ENCODE data around the gene CS.
"Not testable (repeated sequence)": the region's sequence is repeated elsewhere in the genome, so short reads cannot be mapped to it uniquely, and the experiment has no call there.

CS gene

DNA sequence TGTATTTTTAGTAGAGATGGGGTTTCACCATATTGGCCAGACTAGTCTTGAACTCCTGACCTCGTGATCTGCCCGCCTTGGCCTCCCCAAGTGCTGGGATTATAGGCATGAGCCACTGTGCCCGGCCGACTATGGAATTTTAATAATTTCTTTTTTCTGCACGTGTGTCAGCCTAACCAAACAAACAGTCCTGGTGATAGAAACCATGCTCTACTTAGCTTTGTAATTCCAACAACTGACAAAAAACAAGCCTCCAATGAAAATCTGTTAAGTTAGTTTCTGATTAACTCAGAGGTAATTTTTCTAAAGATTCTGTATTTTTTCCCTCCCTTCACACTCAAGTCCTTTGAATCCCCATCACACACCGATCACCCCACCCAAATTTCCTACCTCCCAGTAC is 18.1 kb downstream of the CS start:
- TF ChIP-seq CTCF (IDR thresholded peaks at IDR 0.05; ENCODE audit: low read depth, low read length), result no peak
- H3K4me3 ChIP-seq (replicated peaks in 1 of 2; ENCODE audit: low read depth in 2 of 2, low read length in 2 of 2), result no peak overlapping the region
- no peak for DNase-seq (ENCODE audit: low read depth in 2 of 2)

DNA sequence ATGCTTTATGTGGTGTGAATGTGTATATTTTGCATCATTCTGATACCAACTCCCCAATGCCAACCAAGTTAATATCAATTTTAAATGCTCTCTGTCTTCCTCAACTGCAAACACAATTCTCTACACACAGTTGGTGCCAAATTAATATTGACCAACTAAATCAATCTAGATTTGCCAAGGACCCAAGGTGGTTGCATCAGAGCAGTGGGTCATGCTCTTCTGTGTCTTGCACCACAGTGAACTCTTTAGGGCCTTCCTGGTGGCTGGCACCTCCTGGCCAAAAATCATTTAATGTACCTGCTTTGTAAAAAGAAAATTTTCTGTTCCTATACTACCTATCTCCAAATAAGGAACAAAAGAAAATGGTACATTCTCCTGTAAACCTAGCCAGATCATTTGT is 19.3 kb downstream of the CS start:
- DNase-seq (ENCODE audit: low read depth in 2 of 2), result no peak
- no peak for TF ChIP-seq CTCF (IDR thresholded peaks at IDR 0.05; ENCODE audit: low read depth, low read length)
- H3K4me3 ChIP-seq (replicated peaks in 1 of 2; ENCODE audit: low read depth in 2 of 2, low read length in 2 of 2), result no peak overlapping the region

GRCh38 chr12:56278905-56279304 is 21.2 kb downstream of the CS start:
- no peak for DNase-seq (ENCODE audit: low read depth in 2 of 2)
- no peak for TF ChIP-seq CTCF (IDR thresholded peaks at IDR 0.05; ENCODE audit: low read depth, low read length)
- no peak overlapping the region for H3K4me3 ChIP-seq (replicated peaks in 1 of 2; ENCODE audit: low read depth in 2 of 2, low read length in 2 of 2)

DNA sequence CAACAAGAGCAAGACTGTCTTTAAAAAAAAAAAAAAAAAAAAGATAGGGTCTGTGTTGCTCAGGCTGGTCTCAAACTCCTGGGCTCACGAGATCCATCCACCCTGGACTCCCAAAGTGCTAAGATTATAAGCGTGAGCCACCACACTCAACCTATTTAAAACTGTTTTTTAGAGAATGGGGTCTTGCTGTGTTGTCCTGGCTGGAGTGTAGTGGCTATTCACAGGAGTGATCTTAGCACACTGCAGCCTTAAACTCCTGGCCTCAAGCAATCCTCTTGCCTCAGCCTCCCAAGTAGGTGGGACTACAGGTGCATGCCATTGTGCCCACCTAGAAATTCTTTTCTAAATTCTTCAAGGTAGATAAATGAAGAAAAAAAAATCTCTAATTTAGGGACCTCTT is 25.8 kb downstream of the CS start:
- no peak overlapping the region for H3K4me3 ChIP-seq (replicated peaks in 1 of 2; ENCODE audit: low read depth in 2 of 2, low read length in 2 of 2)
- no peak for DNase-seq (ENCODE audit: low read depth in 2 of 2)
- TF ChIP-seq CTCF (IDR thresholded peaks at IDR 0.05; ENCODE audit: low read depth, low read length), result no peak

DNA sequence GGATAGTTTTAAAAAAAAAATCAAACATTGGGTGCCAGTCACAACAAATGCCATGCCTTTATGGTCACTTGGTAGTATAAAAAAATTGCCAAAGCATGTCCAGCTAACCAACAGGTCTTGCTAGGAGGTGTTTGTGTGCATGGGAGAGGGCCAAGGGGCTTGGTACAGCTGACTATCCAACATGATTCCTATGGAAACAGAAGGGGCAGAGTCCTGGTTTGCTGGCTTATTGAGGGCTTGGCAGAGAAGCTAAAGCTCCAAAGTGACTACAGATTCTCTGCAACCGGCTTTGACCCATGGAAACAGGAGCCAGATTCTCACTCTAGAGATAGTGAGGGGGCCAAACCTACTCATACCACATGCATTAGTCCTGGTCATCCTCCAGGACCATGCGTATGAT is 27.7 kb downstream of the CS start:
- not testable (repeated sequence) for H3K4me3 ChIP-seq (replicated peaks in 1 of 2; ENCODE audit: low read depth in 2 of 2, low read length in 2 of 2); DNase-seq (ENCODE audit: low read depth in 2 of 2)

- no peak overlapping the region for H3K4me3 ChIP-seq (replicated peaks in 1 of 2; ENCODE audit: low read depth in 2 of 2, low read length in 2 of 2)
- TF ChIP-seq CTCF (IDR thresholded peaks at IDR 0.05; ENCODE audit: low read depth, low read length), result peak; percentile 54
- DNase-seq (ENCODE audit: low read depth in 2 of 2), result peak; percentile 46 to 49
Observed at GRCh38 chr12:56271031-56271430, 29.1 kb downstream of the CS start.

DNA sequence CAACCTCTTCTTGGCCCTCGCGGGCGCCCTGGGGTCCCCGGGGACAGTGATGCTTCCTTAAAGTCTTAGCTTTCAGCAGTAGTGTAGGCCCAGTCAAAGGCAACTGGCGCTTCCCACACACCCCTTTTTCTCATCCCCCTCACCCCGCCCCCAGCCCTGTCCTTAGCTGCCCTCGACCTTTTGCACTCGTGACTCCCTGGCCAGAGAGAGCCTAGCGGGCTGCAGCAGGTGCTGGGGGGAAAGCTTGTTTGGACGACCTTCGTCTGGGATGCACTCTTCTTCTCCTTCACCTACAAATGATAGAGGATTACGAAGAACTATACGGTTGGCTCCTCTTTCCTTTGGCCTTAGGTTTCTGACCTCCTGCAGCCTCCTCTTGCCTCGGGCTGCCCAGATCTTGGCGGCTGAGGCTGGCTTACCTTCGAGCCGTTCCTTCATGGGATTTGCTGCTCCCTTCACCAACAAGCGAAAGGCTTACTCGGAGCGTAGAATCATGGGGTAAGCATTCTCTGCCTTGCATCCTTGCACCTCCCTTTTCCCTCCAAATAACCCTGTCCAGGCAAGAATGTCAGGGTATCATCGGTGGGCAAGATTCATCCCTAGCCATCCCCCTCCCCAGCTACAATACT is 32.6 kb downstream of the CS start:
- peak in 1 of 2 donors; percentile 40 for DNase-seq (ENCODE audit: low read depth in 2 of 2)
- TF ChIP-seq CTCF (IDR thresholded peaks at IDR 0.05; ENCODE audit: low read depth, low read length), result no peak
- peak overlapping the region; percentile 73 for H3K4me3 ChIP-seq (replicated peaks in 1 of 2; ENCODE audit: low read depth in 2 of 2, low read length in 2 of 2)

Measured in cardiac fibroblast (primary cell).